GM12865 (cell line): ENCODE results near the gene NBEA.

Experiments
- DNase-seq: peaks from one replicate; pipeline ENCODE4 v3.0.0; 2010; ENCODE audit warnings: low read depth
- H3K4me3 ChIP-seq: 2 replicates; pipeline ENCODE4 v1.5.1; 2011; ENCODE audit warnings: mild to moderate bottlenecking, low read depth, low read length, control low read depth
- TF ChIP-seq, protein P1 (sequence below): IDR thresholded peaks from 2 replicates; pipeline ENCODE4 v1.5.1; 2011; ENCODE audit warnings: low read length, control low read depth, low read depth, inconsistent platforms; ENCODE audit not compliant: insufficient read depth; ENCODE audit errors: missing control alignments

NBEA gene

GRCh38 chr13:35448465-35448864, 506.4 kb downstream of the NBEA start:
- TF ChIP-seq, protein P1, sequence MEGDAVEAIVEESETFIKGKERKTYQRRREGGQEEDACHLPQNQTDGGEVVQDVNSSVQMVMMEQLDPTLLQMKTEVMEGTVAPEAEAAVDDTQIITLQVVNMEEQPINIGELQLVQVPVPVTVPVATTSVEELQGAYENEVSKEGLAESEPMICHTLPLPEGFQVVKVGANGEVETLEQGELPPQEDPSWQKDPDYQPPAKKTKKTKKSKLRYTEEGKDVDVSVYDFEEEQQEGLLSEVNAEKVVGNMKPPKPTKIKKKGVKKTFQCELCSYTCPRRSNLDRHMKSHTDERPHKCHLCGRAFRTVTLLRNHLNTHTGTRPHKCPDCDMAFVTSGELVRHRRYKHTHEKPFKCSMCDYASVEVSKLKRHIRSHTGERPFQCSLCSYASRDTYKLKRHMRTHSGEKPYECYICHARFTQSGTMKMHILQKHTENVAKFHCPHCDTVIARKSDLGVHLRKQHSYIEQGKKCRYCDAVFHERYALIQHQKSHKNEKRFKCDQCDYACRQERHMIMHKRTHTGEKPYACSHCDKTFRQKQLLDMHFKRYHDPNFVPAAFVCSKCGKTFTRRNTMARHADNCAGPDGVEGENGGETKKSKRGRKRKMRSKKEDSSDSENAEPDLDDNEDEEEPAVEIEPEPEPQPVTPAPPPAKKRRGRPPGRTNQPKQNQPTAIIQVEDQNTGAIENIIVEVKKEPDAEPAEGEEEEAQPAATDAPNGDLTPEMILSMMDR: no peak
- no peak overlapping the region for H3K4me3 ChIP-seq
- no peak for DNase-seq

GRCh38 chr13:35449821-35450220, 507.8 kb downstream of the NBEA start:
- no peak overlapping the region for H3K4me3 ChIP-seq
- TF ChIP-seq, protein P1: no peak
- DNase-seq: no peak

DNA sequence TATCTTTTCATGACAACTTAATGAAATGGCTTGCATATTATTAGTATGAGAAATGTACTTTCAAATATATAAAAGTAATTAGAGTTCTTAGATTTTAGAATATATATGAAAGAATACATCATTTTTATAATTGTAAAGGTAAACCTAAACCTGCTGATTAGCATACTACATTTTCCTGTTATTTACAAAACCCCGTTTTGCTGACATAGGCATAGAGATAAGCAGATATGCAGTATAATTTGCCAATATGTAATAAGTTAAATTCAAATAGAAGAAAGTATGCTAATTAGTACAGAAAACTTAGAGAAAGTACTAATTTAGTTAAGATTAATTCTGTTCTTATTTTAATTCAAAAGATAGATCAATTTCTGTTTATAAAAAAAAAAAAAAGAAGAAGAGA, 513.0 kb downstream of the NBEA start:
- TF ChIP-seq, protein P1: no peak
- no peak overlapping the region for H3K4me3 ChIP-seq
- no peak for DNase-seq

DNA sequence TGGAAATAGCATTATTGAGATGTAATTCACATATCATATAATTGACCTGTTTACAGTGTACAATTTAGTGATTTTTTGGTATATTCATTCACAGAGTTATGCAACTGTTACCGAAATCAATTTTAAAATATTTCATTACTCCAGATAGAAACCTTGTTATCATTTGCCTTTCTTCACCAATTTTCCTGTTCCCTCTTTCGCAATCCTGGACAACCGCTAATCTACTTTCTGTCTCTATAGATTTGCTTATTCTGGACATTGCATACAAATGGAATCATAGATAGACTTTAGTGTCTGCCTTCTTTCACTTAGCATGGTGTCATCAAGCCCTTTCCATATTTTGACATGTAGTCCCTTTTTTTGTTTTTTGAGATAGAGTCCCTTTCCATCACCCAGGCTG, 515.2 kb downstream of the NBEA start:
- DNase-seq: no peak
- TF ChIP-seq, protein P1: no peak
- no peak overlapping the region for H3K4me3 ChIP-seq

- H3K4me3 ChIP-seq: no peak overlapping the region
- TF ChIP-seq, protein P1: no peak
- DNase-seq: no peak
These were observed 518.0 kb downstream of the NBEA start for GRCh38 chr13:35460061-35460460.

- no peak for DNase-seq
- H3K4me3 ChIP-seq: no peak overlapping the region
- TF ChIP-seq, protein P1: no peak
These were observed 523.3 kb downstream of the NBEA start for GRCh38 chr13:35465371-35465770.

- TF ChIP-seq, protein P1: no peak
- no peak for DNase-seq
- no peak overlapping the region for H3K4me3 ChIP-seq
These were observed 526.1 kb downstream of the NBEA start for GRCh38 chr13:35468195-35468594.
